WTC11 (cell line): Measurements from ENCODE around the gene OPCML. TPM values are rescaled to one million over a fixed set of nuclear protein-coding genes. Genes with fewer than 3 reads are reported as not detected.

Experiments
- ATF1 ChIP-seq: sonication (generic); formaldehyde crosslinking; IDR thresholded peaks from 2 replicates; pipeline ENCODE4 v1.8.1; 2023; ENCODE audit warnings: mild to moderate bottlenecking, moderate library complexity, missing genetic modification reagents
- ATF3 ChIP-seq: sonication (generic); formaldehyde crosslinking; conservative IDR thresholded peaks from 2 replicates; pipeline ENCODE4 v1.8.1; 2022; ENCODE audit warnings: mild to moderate bottlenecking, missing genetic modification reagents
- E2F4 ChIP-seq: sonication (generic); formaldehyde crosslinking; IDR thresholded peaks from 2 replicates; pipeline ENCODE4 v1.8.1; 2022; ENCODE audit warnings: low read depth, mild to moderate bottlenecking, moderate library complexity, missing genetic modification reagents, borderline replicate concordance
- E2F5 ChIP-seq: sonication (generic); formaldehyde crosslinking; IDR thresholded peaks from 2 replicates; pipeline ENCODE4 v1.8.1; 2022; ENCODE audit warnings: mild to moderate bottlenecking, moderate library complexity, missing genetic modification reagents
- EMX1 ChIP-seq: fragments of 250-450 bp; sonication (Bioruptor Pico); IDR thresholded peaks from 2 replicates; pipeline ENCODE4 v1.8.0; 2021; ENCODE audit warnings: mild to moderate bottlenecking
- FOXK1 ChIP-seq: sonication (generic); formaldehyde crosslinking; IDR thresholded peaks from 2 replicates; pipeline ENCODE4 v1.8.0; 2022; ENCODE audit warnings: mild to moderate bottlenecking, moderate library complexity, missing genetic modification reagents
- FOXP4 ChIP-seq: sonication (generic); formaldehyde crosslinking; IDR thresholded peaks from 2 replicates; pipeline ENCODE4 v1.8.0; 2022; ENCODE audit warnings: mild to moderate bottlenecking, missing genetic modification reagents
- KAT7 ChIP-seq: sonication (generic); formaldehyde crosslinking; IDR thresholded peaks from 2 replicates; pipeline ENCODE4 v1.8.1; 2023; ENCODE audit warnings: missing genetic modification reagents, mild to moderate bottlenecking, borderline replicate concordance
- NFE2L1 ChIP-seq: sonication (generic); formaldehyde crosslinking; IDR thresholded peaks from 2 replicates; pipeline ENCODE4 v1.8.1; 2023; ENCODE audit warnings: missing genetic modification reagents
- RELA ChIP-seq: sonication (generic); formaldehyde crosslinking; IDR thresholded peaks from 2 replicates; pipeline ENCODE4 v1.8.1; 2022; ENCODE audit warnings: missing genetic modification reagents, mild to moderate bottlenecking, borderline replicate concordance
- TEAD1 ChIP-seq: sonication (generic); formaldehyde crosslinking; IDR thresholded peaks from 2 replicates; pipeline ENCODE4 v1.8.0; 2022; ENCODE audit warnings: mild to moderate bottlenecking, missing genetic modification reagents
- TEAD4 ChIP-seq: sonication (generic); formaldehyde crosslinking; IDR thresholded peaks from 2 replicates; pipeline ENCODE4 v1.8.0; 2022; ENCODE audit warnings: mild to moderate bottlenecking, missing genetic modification reagents
- ZNF416 ChIP-seq: fragments of 250-450 bp; sonication (Bioruptor Pico); IDR thresholded peaks from 2 replicates; pipeline ENCODE4 v1.9.0; 2021; ENCODE audit warnings: mild to moderate bottlenecking, inconsistent platforms
- ZNF425 ChIP-seq: fragments of 250-450 bp; sonication (Bioruptor Pico); conservative IDR thresholded peaks from 2 replicates; pipeline ENCODE4 v1.9.0; 2021; ENCODE audit warnings: mild to moderate bottlenecking
- total RNA-seq: library from RNA; stranded (reverse); gene quantifications from 3 replicates; pipeline ENCODE4 v1.2.3, GENCODE V29; 2021
- TF ChIP-seq, protein P1 (sequence below): fragments of 250-450 bp; sonication (Bioruptor Pico); IDR thresholded peaks from 2 replicates; pipeline ENCODE4 v1.9.0; 2021; ENCODE audit warnings: mild to moderate bottlenecking, borderline replicate concordance
- TF ChIP-seq, protein P2 (sequence below): sonication (generic); formaldehyde crosslinking; IDR thresholded peaks from 2 replicates; pipeline ENCODE4 v1.8.0; 2022; ENCODE audit warnings: missing genetic modification reagents
- TF ChIP-seq, protein P3 (sequence below): sonication (generic); formaldehyde crosslinking; IDR thresholded peaks from 2 replicates; pipeline ENCODE4 v1.8.1; 2022; ENCODE audit warnings: missing genetic modification reagents, borderline replicate concordance
- TF ChIP-seq, protein P4 (sequence below): sonication (generic); formaldehyde crosslinking; IDR thresholded peaks from 2 replicates; pipeline ENCODE4 v1.8.0; 2022; ENCODE audit warnings: mild to moderate bottlenecking, missing genetic modification reagents
- TF ChIP-seq, protein P5 (sequence below): fragments of 250-450 bp; sonication (Bioruptor Pico); IDR thresholded peaks from 2 replicates; pipeline ENCODE4 v2.1.2; 2022; ENCODE audit warnings: mild to moderate bottlenecking, moderate library complexity

Gene OPCML
- total RNA-seq, 1 experiment from 2014 or later = 1.5 TPM

GRCh38 chr11:133541021-133541719 lies 8.9 kb upstream of the OPCML start (continued):
- TF ChIP-seq, protein P1, sequence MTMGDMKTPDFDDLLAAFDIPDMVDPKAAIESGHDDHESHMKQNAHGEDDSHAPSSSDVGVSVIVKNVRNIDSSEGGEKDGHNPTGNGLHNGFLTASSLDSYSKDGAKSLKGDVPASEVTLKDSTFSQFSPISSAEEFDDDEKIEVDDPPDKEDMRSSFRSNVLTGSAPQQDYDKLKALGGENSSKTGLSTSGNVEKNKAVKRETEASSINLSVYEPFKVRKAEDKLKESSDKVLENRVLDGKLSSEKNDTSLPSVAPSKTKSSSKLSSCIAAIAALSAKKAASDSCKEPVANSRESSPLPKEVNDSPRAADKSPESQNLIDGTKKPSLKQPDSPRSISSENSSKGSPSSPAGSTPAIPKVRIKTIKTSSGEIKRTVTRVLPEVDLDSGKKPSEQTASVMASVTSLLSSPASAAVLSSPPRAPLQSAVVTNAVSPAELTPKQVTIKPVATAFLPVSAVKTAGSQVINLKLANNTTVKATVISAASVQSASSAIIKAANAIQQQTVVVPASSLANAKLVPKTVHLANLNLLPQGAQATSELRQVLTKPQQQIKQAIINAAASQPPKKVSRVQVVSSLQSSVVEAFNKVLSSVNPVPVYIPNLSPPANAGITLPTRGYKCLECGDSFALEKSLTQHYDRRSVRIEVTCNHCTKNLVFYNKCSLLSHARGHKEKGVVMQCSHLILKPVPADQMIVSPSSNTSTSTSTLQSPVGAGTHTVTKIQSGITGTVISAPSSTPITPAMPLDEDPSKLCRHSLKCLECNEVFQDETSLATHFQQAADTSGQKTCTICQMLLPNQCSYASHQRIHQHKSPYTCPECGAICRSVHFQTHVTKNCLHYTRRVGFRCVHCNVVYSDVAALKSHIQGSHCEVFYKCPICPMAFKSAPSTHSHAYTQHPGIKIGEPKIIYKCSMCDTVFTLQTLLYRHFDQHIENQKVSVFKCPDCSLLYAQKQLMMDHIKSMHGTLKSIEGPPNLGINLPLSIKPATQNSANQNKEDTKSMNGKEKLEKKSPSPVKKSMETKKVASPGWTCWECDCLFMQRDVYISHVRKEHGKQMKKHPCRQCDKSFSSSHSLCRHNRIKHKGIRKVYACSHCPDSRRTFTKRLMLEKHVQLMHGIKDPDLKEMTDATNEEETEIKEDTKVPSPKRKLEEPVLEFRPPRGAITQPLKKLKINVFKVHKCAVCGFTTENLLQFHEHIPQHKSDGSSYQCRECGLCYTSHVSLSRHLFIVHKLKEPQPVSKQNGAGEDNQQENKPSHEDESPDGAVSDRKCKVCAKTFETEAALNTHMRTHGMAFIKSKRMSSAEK = no peak
- peak; percentile 76; the same call in 1 of the 2 replicates for TF ChIP-seq TEAD1 (CRISPR knock-in tag)
- no peak for TF ChIP-seq ZNF416 (CRISPR knock-in tag)
- TF ChIP-seq, protein P2, sequence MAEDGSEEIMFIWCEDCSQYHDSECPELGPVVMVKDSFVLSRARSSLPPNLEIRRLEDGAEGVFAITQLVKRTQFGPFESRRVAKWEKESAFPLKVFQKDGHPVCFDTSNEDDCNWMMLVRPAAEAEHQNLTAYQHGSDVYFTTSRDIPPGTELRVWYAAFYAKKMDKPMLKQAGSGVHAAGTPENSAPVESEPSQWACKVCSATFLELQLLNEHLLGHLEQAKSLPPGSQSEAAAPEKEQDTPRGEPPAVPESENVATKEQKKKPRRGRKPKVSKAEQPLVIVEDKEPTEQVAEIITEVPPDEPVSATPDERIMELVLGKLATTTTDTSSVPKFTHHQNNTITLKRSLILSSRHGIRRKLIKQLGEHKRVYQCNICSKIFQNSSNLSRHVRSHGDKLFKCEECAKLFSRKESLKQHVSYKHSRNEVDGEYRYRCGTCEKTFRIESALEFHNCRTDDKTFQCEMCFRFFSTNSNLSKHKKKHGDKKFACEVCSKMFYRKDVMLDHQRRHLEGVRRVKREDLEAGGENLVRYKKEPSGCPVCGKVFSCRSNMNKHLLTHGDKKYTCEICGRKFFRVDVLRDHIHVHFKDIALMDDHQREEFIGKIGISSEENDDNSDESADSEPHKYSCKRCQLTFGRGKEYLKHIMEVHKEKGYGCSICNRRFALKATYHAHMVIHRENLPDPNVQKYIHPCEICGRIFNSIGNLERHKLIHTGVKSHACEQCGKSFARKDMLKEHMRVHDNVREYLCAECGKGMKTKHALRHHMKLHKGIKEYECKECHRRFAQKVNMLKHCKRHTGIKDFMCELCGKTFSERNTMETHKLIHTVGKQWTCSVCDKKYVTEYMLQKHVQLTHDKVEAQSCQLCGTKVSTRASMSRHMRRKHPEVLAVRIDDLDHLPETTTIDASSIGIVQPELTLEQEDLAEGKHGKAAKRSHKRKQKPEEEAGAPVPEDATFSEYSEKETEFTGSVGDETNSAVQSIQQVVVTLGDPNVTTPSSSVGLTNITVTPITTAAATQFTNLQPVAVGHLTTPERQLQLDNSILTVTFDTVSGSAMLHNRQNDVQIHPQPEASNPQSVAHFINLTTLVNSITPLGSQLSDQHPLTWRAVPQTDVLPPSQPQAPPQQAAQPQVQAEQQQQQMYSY (CRISPR knock-in tag) = peak; percentile 56
- no peak for TF ChIP-seq RELA
- TF ChIP-seq NFE2L1 (CRISPR knock-in tag) = no peak
- TF ChIP-seq FOXK1 (CRISPR knock-in tag) = no peak
- TF ChIP-seq ZNF425 (CRISPR knock-in tag) = no peak
- TF ChIP-seq, protein P3, sequence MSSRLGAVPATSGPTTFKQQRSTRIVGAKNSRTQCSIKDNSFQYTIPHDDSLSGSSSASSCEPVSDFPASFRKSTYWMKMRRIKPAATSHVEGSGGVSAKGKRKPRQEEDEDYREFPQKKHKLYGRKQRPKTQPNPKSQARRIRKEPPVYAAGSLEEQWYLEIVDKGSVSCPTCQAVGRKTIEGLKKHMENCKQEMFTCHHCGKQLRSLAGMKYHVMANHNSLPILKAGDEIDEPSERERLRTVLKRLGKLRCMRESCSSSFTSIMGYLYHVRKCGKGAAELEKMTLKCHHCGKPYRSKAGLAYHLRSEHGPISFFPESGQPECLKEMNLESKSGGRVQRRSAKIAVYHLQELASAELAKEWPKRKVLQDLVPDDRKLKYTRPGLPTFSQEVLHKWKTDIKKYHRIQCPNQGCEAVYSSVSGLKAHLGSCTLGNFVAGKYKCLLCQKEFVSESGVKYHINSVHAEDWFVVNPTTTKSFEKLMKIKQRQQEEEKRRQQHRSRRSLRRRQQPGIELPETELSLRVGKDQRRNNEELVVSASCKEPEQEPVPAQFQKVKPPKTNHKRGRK = no peak
- TF ChIP-seq FOXP4 (CRISPR knock-in tag) = no peak
- TF ChIP-seq EMX1 = no peak
- TF ChIP-seq ATF3 (CRISPR knock-in tag) = no peak
- no peak for TF ChIP-seq E2F5 (CRISPR knock-in tag)
- TF ChIP-seq, protein P4, sequence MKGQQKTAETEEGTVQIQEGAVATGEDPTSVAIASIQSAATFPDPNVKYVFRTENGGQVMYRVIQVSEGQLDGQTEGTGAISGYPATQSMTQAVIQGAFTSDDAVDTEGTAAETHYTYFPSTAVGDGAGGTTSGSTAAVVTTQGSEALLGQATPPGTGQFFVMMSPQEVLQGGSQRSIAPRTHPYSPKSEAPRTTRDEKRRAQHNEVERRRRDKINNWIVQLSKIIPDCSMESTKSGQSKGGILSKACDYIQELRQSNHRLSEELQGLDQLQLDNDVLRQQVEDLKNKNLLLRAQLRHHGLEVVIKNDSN = no peak
- no peak for TF ChIP-seq ATF1 (CRISPR knock-in tag)
- no peak for TF ChIP-seq TEAD4 (CRISPR knock-in tag)
- TF ChIP-seq, protein P5, sequence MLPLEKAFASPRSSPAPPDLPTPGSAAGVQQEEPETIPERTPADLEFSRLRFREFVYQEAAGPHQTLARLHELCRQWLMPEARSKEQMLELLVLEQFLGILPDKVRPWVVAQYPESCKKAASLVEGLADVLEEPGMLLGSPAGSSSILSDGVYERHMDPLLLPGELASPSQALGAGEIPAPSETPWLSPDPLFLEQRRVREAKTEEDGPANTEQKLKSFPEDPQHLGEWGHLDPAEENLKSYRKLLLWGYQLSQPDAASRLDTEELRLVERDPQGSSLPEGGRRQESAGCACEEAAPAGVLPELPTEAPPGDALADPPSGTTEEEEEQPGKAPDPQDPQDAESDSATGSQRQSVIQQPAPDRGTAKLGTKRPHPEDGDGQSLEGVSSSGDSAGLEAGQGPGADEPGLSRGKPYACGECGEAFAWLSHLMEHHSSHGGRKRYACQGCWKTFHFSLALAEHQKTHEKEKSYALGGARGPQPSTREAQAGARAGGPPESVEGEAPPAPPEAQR (CRISPR knock-in tag) = no peak
- no peak for TF ChIP-seq E2F4 (CRISPR knock-in tag)
- TF ChIP-seq KAT7 = no peak
